NCI-H748 (cell line): ENCODE measurements around the gene NUBP1.
"Not testable (repeated sequence)": the region's sequence is repeated elsewhere in the genome, so short reads cannot be mapped to it uniquely, and the experiment has no call there.

Experiments
- DNase-seq: peaks from one replicate; lab custom pipeline; 2025; ENCODE audit not compliant: unreplicated experiment; lab: John Stamatoyannopoulos, UW

The NUBP1 gene

DNA sequence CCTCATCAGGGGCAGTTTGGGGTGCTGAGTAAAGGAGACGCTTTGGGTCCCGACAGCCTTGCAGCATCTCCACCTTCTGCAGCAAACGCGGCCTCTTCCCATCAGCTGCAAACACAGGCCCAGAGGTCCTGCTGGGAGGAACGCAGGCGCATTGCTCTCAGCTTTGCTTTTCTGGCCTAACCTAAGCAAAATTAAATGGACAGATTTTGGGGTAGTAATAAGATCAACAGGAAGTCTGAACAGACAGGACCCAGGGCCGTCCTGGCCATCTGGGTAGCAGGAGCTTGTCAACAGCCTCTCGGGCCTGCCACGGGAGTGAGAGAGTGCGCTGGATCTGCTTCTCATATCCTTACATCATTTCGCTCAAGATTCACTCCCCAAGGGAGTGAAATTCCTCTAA lies 7.2 kb downstream of the NUBP1 start:
- no peak for DNase-seq

DNA sequence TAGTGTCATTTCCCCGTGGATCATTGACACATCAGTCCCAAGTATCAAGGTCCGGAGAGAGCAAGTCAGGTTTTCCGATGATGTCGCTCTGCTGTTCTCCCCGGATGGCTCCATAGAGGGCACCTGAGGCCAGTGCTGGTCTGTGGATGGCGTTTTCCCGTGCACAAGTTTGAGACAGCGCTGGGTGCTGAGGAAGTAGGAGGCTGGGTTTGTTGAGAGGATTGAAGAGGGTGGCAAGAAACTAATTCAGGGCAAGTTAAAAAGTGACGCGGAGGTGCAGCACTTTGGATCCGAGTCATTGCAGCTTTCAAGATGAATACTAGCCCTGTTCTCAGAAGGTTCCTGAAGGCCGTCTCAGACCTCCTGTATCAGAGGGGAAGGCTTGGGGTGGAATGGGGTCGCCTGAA lies 7.7 kb downstream of the NUBP1 start:
- DNase-seq, result no peak

DNA sequence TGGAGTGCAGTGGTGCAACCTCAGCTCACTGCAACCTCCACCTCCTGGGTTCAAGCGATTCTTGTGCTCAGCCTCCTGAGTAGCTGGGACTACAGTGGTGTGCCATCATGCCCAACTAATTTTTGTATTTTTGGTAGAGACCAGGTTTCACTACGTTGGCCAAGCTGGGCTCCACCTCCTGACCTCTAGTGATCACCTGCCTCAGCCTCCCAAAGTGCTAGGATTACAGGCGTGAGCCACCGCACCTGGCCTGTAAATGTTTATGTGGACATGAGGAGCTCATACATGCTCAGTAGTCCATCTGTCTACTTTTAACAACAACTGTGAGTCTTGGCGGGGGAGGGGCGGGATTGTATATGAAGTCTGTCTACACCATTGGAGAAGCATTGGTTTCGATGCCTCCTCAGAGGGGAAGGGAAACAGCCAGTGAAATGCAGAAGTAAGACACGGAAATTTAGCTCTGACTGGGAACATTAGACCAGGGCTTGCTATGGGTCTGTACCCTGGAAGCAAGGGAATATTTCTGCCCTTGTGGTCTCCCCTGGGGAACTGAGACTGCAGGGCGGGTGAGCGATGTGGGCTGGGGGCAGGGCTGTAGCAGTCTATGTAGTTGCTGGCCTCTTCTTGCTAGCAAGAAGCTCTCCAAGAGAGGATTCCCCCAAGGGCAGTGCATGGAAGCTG lies 9.3 kb downstream of the NUBP1 start:
- no peak for DNase-seq

DNA sequence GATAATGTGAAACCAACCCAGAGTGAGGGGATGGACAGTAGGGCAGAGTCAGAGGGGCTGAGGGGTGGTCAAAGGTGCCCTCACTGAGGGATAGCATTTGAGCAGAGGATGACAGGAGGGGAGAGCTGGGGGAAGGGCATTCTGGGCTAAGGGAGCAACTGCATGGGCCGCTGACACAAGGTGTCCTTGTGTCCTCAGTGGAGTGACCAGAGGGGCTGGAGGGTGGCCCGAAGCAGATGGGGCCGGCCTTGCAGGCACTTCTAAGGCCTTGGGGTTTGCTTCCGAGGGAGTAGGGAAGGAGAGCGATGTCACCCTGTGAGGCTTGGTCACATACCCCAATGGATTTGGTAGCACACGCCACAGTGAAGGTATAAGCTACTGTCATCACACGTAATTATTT lies 10.0 kb downstream of the NUBP1 start:
- DNase-seq, result no peak

GRCh38 chr16:10754941-10755340 lies 11.3 kb downstream of the NUBP1 start:
- no peak for DNase-seq

- DNase-seq, result no peak
These were observed 12.9 kb downstream of the NUBP1 start for GRCh38 chr16:10756574-10756973.

- no peak for DNase-seq
These were observed 17.2 kb downstream of the NUBP1 start for GRCh38 chr16:10760858-10761257.

GRCh38 chr16:10761373-10761772 lies 17.7 kb downstream of the NUBP1 start:
- DNase-seq, result no peak

- no peak for DNase-seq
These were observed 18.8 kb downstream of the NUBP1 start for GRCh38 chr16:10762336-10763016.

GRCh38 chr16:10763456-10763855 lies 19.8 kb downstream of the NUBP1 start:
- no peak for DNase-seq

GRCh38 chr16:10765772-10766171 lies 22.1 kb downstream of the NUBP1 start:
- DNase-seq, result no peak

DNA sequence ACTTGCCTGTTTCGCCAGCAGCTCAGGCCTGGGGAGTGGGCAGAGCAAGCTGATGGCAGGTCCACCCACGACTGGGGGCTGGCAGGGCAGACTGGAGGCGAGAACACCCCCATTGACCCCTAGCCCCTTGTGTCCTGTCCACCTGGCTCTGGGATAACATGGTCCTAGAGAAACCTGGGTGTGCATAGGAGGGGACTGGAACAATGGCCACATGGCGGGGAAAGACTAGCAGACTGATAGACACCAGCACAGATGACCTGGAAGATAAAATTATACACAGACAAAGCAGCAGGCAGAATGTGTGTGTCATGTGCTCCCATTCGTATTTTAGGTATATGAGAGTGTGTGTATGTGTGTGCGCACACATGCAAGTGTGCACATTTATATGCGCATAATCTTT lies 23.5 kb downstream of the NUBP1 start:
- DNase-seq, result no peak

DNA sequence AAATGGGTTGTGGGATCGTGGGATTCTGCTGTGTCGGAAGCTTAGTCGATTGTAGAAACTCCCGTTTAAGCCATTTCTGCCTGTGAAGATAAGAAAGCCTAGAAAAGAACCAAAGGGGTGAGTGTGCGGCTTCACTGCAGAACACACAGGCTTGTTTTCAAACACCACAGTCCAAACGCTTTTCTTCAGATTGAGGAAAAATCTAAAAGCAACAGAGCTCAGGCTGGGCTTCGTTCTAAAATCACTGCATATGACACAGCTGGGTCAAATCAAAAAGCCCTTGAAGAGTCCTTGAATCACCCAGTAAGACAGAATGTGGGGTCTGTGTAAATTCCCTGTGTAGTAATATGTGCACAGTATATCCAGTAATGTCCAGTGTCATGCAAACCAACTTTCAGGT lies 25.7 kb downstream of the NUBP1 start:
- DNase-seq, result no peak

DNA sequence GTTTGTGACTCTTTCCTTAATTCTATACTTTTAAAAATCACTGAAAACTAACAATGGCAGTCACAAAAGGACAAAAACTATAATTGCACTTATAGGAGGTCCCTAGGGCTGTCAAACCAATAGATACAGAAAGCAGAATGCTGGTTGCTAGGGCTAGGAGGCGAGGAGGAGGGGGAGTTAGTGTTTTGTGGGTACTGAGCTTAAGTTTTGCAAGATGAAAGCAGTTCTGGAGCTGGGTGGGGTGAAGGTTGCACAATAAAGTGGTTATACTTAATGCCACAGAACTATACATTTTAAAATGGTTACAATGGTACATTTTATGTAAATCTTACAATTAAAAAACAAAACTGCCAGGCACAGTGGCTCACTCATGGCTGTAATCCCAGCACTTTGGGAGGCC lies 27.3 kb downstream of the NUBP1 start:
- no peak for DNase-seq

DNA sequence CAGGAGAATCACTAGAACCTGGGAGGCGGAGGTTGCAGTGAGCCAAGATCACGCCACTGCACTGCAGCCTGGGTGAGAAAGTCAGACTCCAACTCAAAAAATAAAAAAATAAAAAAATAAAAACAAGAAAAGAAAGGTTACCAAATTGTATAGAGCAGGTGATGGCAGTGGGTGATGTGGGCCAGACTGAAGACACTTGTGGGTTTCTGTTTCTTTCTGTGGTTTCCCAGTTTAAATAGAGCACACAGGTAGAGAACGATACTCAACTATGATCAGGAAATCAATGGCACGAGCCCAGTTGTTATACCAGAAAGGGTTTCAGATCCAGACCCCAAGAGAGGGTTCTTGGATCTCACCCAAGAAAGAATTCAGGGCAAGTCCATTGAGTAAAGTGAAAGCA lies 32.6 kb downstream of the NUBP1 start:
- DNase-seq, result no peak

GRCh38 chr16:10776923-10777322 lies 33.3 kb downstream of the NUBP1 start:
- not testable (repeated sequence) for DNase-seq

DNA sequence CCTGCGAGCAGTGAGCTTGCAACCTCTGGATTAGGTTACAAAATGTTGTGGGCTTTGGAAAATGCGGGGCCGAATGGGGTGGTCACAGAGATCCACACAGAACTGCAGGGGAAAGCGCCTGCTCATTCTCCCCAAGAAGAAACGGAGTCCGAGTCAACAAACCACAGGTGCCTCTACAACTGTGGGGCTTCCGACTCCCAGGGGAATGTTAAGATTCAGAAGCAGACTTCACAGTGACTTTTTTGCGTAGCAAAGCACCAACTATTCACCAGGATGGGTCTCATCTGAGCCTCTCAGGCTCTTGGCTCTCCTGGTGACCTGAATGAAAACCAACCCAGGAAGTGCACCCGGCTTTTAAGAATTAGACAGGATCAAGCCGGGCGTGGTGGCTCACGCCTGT lies 33.7 kb downstream of the NUBP1 start:
- DNase-seq, result no peak

GRCh38 chr16:10779908-10780307 lies 36.3 kb downstream of the NUBP1 start:
- DNase-seq, result not testable (repeated sequence)

GRCh38 chr16:10780628-10781027 lies 37.0 kb downstream of the NUBP1 start:
- DNase-seq, result no peak

DNA sequence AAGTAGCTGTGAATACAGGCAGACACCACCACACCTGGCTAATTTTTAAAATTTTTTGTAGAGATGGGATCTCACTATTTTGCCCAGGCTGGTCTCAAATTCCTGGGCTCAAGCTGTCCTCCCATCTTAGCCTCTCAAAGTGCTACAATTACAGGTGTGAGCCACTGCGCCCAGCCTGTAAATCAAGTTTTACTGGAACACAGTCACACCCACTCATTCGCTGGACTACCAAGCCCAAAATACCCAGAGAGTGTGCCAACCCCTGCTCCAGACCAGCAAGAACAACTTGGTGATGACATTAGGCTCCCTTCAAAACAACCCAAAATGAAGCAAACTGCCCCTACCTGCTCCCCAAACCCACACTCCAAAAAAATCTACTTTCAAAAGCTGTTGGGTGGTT lies 39.0 kb downstream of the NUBP1 start:
- no peak for DNase-seq

DNA sequence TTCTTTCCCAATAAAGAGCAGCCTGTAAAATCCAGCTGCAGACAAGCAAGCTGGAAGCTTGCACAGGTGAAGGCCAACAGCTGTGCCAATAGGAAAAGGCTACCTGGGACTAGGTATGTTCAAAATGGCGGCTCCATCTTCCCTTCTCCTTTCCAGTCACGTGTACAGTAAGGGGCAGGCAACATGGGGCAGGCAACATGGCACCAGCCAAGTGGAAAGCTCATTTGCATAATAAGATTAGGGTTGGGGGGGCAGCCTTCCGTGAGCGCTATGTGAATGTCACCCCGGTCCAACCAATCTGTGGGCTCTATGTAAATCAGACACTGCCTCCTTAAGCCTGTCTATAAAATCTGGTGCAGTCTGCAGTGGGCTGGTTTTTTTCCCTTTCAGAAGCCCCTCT lies 43.7 kb downstream of the NUBP1 start:
- DNase-seq, result peak; percentile 3

DNA sequence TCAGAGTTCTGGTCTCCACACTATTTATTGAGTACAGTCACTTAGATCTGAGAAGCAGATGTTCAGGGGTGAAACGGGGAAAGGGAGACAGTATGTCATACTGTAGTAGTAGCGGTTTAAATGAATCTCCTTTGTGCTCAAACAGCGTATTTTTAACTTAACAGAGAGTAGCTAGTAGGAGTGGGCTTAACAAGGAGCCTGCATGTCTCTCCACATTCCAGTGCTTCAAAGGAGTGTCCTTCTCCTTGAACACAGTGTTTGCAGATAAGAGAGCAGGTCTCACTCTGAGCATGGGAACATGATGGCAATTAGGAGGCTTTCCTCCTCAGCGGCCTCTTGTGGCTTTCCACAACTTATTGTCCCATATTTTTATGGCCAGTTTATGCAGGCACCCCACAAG lies 45.0 kb downstream of the NUBP1 start:
- not testable (repeated sequence) for DNase-seq

- no peak for DNase-seq
These were observed 47.4 kb downstream of the NUBP1 start for GRCh38 chr16:10791048-10791447.
